HG03066 (cell line): Measurements from ENCODE around the gene HLA-DOB.
"Not testable (repeated sequence)": the region's sequence is repeated elsewhere in the genome, so short reads cannot be mapped to it uniquely, and the experiment has no call there.

Source experiments
- ATAC-seq: cut with Tn5 transposase; IDR thresholded peaks from one replicate; pipeline ENCODE4 v1.9.1; 2021; ENCODE audit warnings: low read depth; ENCODE audit not compliant: unreplicated experiment

HLA-DOB gene

GRCh38 chr6:32815996-32816395 is 806 bp downstream of the HLA-DOB start:
- ATAC-seq: no peak

GRCh38 chr6:32815115-32815514 is 1.7 kb downstream of the HLA-DOB start:
- no peak for ATAC-seq

- ATAC-seq: no peak
Observed at GRCh38 chr6:32814145-32814544, 2.7 kb downstream of the HLA-DOB start.

GRCh38 chr6:32809171-32809570 is 7.6 kb downstream of the HLA-DOB start:
- no peak for ATAC-seq

GRCh38 chr6:32807020-32807580 is 9.7 kb downstream of the HLA-DOB start:
- no peak for ATAC-seq

- ATAC-seq: not testable (repeated sequence)
Observed at GRCh38 chr6:32805404-32805803, 11.4 kb downstream of the HLA-DOB start.

GRCh38 chr6:32803416-32803815 is 13.4 kb downstream of the HLA-DOB start:
- ATAC-seq: no peak

GRCh38 chr6:32799740-32800139 is 17.1 kb downstream of the HLA-DOB start:
- ATAC-seq: no peak

GRCh38 chr6:32799168-32799567 is 17.6 kb downstream of the HLA-DOB start:
- no peak for ATAC-seq

- no peak for ATAC-seq
Observed at GRCh38 chr6:32796848-32797776, 19.7 kb downstream of the HLA-DOB start.

GRCh38 chr6:32794510-32794909 is 22.3 kb downstream of the HLA-DOB start:
- no peak for ATAC-seq

GRCh38 chr6:32792901-32793435 is 23.8 kb downstream of the HLA-DOB start:
- no peak for ATAC-seq

- no peak for ATAC-seq
Observed at GRCh38 chr6:32790306-32790705, 26.5 kb downstream of the HLA-DOB start.

- no peak for ATAC-seq
Observed at GRCh38 chr6:32785781-32786533, 30.8 kb downstream of the HLA-DOB start.

- not testable (repeated sequence) for ATAC-seq
Observed at GRCh38 chr6:32782923-32783322, 33.9 kb downstream of the HLA-DOB start.

GRCh38 chr6:32779036-32779435 is 37.8 kb downstream of the HLA-DOB start:
- no peak for ATAC-seq

GRCh38 chr6:32775071-32775470 is 41.7 kb downstream of the HLA-DOB start:
- no peak for ATAC-seq

GRCh38 chr6:32774426-32774825 is 42.4 kb downstream of the HLA-DOB start:
- ATAC-seq: no peak

- no peak for ATAC-seq
Observed at GRCh38 chr6:32772656-32773055, 44.1 kb downstream of the HLA-DOB start.

GRCh38 chr6:32764048-32764447 is 52.8 kb downstream of the HLA-DOB start:
- ATAC-seq: no peak

- no peak for ATAC-seq
Observed at GRCh38 chr6:32763421-32763820, 53.4 kb downstream of the HLA-DOB start, which contains the start of gene HLA-DQB2. HLA-DQB2 (minus strand) TSS chr6:32763532; CDS start chr6:32763470, 62 bp downstream.
